ENCODE results near the gene AK6.

Gene AK6

GRCh38 chr5:69369340-69370121 lies at the start of gene AK6, which contains the start of the genes RAD17 and TAF9:
AK6 (minus strand) TSS chr5:69369520; CDS start chr5:69369490, 30 bp downstream.
RAD17 (plus strand) TSS chr5:69369818; CDS start chr5:69372209, 2,391 bp downstream.
TAF9 (minus strand) TSS chr5:69369520; CDS start chr5:69365737, 3,783 bp downstream.
- peak; percentile 95 to 96 for DNase-seq

GRCh38 chr5:69418554-69418953 lies 49.2 kb upstream of the AK6 start:
- DNase-seq: no peak

GRCh38 chr5:69416699-69417098 lies 47.4 kb upstream of the AK6 start:
- no peak for DNase-seq

DNA sequence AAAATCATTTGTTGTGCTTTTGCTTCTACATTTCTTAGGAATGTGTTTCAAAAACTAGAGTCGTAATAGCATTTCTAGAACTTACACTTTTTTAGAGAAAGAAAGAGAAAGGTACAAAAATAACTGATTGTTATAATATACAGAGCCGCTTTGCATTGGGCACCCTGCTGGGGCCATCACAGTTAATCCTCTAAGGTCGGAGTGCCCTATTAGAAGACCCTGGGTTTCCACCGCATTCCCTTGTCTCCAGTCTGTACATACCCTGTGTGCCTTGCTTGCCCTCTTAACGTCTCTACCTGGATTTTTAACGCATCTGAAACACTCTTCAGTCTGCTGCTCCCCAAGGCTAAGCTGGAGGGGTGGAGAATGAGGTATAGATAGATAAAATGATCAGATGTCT lies 46.9 kb upstream of the AK6 start:
- DNase-seq: no peak

- DNase-seq: no peak
Observed at GRCh38 chr5:69415584-69415958, 46.3 kb upstream of the AK6 start.

GRCh38 chr5:69414885-69415583 lies 45.7 kb upstream of the AK6 start, which contains the start of gene MARVELD2:
MARVELD2 (plus strand) TSS chr5:69415116; CDS start chr5:69419386, 4,270 bp downstream.
- peak; percentile 49 to 50 for DNase-seq

GRCh38 chr5:69404659-69405330 lies 35.5 kb upstream of the AK6 start:
- no peak for DNase-seq

DNA sequence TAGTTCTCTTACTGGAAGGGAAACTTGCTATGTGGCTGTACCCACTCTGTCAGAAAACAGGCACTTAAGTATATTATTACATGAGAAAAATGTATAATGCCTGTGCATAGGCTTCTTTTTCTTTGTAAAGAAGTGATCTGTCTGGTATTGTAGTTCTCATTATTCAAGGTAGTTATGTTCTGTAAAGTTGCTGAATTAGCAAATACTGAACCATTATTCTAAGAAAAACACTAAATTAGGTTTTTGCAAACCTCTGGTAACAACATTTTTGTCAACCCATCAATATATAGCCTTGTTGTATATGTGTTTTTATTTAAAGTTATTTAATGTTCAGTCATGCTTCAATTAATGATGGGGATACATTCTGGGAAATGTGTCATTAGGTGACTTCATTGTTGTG lies 9.1 kb upstream of the AK6 start:
- no peak for DNase-seq

- DNase-seq: no peak
Observed at GRCh38 chr5:69374911-69375446, 5.7 kb upstream of the AK6 start.

GRCh38 chr5:69372394-69372793 lies 3.1 kb upstream of the AK6 start:
- no peak for DNase-seq

DNA sequence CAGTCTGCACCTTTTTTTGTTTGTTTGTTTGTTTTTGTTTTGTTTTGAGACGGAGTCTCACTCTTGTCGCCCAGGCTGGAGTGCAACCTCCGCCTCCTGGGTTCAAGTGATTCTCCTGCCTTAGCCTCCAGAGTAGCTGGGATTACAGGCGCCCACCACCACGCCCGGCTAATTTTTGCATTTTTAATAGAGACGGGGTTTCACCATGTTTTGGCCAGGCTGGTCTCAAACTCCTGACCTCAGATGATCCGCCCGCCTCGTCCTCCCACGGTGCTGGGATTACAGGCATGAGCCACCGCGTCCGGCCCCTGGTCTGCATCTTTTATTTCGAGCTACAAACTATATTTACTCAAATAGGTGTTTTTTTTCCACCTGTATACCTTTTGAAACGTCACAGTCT lies 1.0 kb upstream of the AK6 start:
- peak in 1 of 2 experiments; percentile 36 for DNase-seq

DNA sequence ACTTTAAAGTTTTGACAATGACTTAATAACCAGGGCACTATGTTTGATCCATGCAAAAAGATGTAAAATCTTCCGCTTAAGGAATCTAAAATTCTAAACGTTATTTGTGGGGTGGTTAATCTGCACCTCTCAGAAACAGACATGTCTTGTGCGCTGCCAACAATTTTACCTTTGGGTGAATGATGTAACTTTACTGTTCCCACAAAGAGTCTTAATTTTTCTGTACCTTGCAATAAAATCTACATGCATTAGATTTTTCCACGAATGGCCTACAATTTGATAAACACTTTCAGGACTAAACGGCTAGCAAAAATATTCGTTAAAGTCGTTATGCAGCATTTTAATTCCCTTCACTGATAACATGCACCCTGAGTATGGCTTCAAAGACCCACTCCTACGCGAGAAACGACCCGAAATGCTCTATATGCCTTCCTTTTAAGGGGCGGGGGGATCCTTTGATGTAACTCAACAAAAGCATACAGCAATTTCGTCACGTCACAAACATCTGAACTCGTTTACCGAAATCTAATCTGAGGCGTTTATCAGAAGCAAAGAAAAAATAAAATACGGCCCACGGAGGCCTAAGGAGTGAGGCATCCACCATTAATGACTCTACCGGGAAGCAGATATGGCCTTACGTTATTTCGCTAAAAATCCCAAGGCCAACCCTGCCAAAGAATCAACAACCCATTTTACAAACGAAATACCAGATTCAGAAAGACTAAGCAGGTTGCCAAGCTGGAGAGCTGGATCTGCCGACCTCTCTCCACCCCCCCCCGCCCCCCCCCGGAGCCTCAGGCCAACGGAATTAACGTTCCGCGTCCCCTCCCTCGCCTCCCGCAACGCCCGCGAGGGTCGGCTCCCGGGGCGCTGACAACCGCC lies 621 bp downstream of the AK6 start:
- DNase-seq: no peak

DNA sequence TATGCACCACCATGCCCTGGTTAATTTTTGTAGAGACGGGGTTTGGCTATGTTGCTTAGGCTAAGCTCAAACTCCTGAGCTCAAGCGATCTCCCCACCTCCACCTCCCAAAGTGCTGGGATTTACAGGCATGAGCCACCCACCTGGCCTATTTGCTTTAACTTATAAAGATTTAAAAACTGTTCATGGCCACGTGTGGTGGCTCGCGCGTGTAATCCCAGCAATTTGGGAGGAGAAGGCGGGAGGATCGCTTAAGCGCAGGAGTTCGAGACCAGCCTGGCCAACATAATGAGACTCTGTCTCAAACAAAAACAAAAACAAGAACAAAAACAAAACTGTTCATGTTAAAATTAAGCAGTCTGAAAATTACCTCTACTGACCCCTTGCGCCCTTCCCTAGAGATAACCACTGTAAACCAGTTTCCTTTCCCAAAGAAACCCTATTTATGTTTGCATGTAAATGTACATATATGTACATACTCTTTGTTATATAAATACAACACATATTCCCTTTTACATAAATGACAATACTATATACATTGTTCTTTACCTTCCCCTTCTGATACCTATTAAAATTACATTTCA lies 1.5 kb downstream of the AK6 start:
- DNase-seq: no peak

- DNase-seq: no peak
Observed at GRCh38 chr5:69364850-69365249, 4.5 kb downstream of the AK6 start.

- no peak for DNase-seq
Observed at GRCh38 chr5:69364414-69364813, 4.9 kb downstream of the AK6 start.

DNA sequence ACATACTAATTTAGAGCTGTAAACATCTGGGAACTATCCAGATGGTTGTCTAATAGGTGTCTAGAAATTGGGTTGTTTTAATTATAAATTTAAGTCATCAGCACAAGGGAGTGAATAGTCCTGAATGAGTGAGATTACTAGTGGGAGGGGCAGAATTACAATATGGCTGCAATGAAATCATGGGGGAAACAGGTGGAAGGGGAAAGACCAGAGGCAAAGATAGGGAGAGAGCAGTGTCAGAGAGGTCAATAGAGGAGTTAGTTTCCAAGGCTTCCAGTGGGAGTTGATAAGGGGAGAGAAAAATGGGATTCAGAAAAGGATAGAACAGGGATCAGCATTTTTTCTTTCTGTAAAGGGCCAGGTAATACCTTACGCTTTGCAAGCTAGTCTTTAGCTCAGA lies 8.9 kb downstream of the AK6 start:
- DNase-seq: no peak

DNA sequence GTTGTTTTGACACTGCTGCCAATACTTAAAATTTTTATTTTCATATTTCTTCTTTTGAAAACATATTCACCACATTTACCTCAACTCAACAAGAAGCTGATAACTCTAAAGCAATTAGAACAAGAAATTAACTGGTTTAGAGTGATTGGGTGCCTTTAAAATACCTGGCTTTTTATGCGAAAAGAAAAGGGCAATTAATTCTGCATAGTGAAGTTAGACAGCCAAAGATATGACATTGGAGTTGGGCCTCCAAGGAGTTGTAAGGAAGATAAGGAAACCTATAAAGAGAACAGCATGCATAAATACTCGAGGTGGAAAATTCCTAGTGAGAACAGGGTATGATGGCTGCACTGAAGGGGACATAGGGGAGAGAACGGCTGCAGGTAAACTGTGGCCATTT lies 9.6 kb downstream of the AK6 start:
- DNase-seq: no peak

DNA sequence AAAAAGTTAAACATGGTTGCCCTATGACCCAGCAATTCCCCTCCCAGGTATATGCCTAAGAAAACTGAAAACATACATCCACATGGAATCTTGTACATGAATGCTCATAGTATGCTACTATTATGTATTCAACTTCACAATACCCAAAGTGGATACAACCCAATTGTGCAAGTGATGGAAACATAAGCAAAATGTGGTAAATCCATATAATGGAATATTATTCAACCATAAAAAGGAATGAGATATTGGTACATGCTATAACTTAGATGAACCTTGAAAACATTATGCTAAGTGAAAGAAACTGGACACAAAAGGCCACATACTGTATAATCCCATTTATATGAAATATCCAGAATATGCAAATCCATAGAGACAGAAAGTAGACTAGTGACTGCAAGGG lies 18.7 kb downstream of the AK6 start:
- no peak for DNase-seq

GRCh38 chr5:69343083-69343482 lies 26.2 kb downstream of the AK6 start:
- no peak for DNase-seq

GRCh38 chr5:69341520-69342161 lies 27.7 kb downstream of the AK6 start:
- no peak for DNase-seq

GRCh38 chr5:69335341-69335935 lies 33.9 kb downstream of the AK6 start:
- DNase-seq: no peak

Measured in activated T-cell treated with anti-CD3 and anti-CD28 coated beads, Interleukin-2, amount 50 U/mL, for 48 hours (primary cell).